Retinal pigment epithelial cell (primary cell): Measurements from ENCODE around the gene GDF7.

Experiments
- DNase-seq: peaks from one replicate; pipeline ENCODE4 v3.0.0-alpha.2; 2010; ENCODE audit warnings: low read depth
- H3K4me3 ChIP-seq: 2 replicates; pipeline ENCODE4 v1.5.1; 2011; ENCODE audit warnings: mild to moderate bottlenecking, low read length, control low read depth, moderate library complexity
- TF ChIP-seq, protein P1 (sequence below): conservative IDR thresholded peaks from 2 replicates; pipeline ENCODE4 v1.5.1; 2011; ENCODE audit warnings: low read depth, low read length, control low read depth, inconsistent platforms

The GDF7 gene

DNA sequence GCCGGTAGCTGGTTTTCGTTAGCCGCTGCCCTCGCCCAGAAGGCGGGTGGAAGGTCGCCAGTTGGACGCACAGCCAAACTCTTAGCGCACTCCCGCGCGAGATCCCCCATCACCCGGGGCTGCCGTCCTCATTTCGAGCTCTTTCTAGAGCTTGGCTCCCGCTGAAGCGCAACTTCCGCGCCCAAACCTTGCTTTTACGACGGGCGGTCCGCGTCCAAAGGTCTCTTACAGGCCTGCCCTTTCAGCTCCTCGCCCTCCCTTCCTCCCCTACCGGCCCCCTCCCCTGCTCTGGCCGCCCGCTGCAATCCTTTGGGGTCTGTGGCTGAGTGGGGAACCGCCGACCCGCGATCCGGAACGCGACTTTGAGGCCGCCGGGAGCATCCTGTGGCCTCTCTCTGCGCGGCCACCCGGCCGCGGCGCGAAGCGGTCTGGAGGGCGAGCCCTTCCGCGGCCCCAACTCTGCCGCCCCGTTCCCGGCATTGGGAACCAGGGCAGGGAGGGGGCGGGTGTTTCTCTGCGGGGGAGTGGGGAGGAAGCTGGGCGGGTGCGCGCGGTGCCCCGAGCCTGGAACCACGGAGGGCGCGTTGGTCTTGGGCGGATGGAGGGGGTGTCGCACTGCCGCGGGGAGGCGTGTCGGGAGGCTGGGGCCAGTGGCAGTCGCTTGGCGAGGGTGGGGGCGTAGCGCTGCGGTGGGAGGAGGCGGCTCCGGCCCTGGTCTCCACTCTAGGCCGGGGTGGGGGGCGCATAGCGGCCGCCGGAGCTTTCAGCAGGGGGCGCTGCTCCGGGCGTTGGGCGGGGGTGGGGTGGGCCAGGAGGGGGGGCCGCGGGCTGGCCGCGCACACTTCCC is at the start of gene GDF7:
GDF7 (plus strand) TSS at position 841 of the 847 bp plus-strand sequence. CDS start 96 bp downstream, outside the sequence.
- DNase-seq = no peak
- TF ChIP-seq, protein P1, sequence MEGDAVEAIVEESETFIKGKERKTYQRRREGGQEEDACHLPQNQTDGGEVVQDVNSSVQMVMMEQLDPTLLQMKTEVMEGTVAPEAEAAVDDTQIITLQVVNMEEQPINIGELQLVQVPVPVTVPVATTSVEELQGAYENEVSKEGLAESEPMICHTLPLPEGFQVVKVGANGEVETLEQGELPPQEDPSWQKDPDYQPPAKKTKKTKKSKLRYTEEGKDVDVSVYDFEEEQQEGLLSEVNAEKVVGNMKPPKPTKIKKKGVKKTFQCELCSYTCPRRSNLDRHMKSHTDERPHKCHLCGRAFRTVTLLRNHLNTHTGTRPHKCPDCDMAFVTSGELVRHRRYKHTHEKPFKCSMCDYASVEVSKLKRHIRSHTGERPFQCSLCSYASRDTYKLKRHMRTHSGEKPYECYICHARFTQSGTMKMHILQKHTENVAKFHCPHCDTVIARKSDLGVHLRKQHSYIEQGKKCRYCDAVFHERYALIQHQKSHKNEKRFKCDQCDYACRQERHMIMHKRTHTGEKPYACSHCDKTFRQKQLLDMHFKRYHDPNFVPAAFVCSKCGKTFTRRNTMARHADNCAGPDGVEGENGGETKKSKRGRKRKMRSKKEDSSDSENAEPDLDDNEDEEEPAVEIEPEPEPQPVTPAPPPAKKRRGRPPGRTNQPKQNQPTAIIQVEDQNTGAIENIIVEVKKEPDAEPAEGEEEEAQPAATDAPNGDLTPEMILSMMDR = peak; percentile 3
- H3K4me3 ChIP-seq = peak within 1 kb of the TSS; percentile 30

DNA sequence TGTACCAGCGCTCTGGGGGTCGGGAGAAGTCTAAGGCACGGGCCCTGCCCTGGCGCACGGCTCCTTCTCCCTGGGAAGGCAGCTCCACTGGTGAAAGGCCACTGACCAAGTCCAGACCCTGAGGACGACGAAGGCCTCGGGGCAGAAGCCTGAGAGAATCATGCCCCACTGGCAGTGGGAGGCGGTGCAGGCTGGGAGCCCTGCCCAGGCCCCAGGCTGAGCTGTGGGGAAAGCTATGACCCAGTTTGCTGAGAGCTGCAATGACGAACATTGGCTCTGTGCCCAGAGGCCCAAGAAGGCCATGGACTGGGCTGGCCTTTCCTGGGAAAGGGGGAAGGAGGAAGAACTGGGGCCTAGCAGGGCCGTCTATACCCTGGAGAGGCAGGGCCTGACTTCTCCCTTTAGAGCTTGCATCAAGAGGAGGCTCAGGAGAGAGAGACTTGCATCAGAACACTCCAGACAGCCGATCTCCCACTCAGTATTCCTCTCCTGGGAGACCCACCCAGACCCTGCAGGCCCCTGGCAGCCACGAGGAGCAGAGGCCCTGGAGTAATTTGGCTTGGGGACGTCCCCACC is 49.0 kb upstream of the GDF7 start:
- peak; percentile 99 for DNase-seq
- no peak overlapping the region for H3K4me3 ChIP-seq

DNA sequence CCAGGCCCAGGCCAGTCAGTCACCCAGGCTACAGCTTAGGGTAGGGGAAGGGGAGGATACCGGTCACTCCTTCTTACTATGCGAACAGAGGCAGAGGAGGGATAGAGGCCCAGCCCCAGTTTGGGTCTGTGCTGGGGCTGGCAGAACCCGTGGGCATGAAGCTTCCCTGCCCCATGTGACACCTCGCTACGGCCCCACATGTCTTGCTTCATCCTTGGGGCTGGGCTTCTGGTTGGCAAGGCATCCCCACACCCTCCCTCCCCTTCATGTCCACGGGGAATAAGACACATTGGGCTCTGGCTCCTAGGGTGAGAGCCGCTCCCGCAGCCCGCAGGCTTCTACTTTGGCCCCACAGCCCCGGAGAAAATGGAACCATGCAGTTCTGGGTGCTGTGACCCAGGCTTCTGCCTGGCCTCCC is 48.5 kb upstream of the GDF7 start:
- no peak overlapping the region for H3K4me3 ChIP-seq
- TF ChIP-seq, protein P1 = no peak

More for the DNA sequence above, 49.0 kb upstream of the GDF7 start:
- TF ChIP-seq, protein P1 = peak; percentile 44

DNA sequence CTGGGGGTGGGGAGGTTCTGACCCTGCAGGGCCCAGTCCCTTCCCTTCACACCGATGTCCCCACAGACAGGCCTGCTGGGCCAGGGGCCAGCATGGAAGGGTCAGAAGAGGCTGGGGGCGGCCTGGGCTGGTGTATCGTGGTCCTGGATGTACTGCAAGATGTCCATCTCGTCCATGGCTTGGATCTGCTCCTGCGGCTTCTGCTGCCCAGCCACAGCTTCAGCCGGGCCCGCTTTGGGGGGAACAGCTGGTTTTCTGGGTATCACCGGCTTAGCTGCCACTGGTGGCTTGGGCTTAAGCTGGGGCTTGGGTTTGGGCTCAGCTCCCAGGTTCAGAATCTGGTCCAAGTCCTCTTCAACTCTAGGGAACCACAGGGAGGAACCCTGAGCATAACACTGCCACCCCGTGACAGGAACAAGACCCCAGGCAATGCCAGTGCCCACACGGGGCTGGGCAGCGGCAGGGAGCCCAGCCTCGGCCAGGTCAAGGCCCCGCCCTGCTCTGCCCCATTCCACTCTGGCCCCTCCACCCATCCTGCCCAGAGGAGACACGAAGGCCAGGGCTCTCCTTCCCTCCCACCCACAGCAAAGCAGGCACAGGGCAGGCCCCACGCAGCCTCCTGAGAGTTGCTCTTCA is 47.9 kb upstream of the GDF7 start:
- H3K4me3 ChIP-seq = no peak overlapping the region
- TF ChIP-seq, protein P1 = no peak
- DNase-seq = no peak

More for the DNA sequence above, 48.5 kb upstream of the GDF7 start:
- no peak for DNase-seq

DNA sequence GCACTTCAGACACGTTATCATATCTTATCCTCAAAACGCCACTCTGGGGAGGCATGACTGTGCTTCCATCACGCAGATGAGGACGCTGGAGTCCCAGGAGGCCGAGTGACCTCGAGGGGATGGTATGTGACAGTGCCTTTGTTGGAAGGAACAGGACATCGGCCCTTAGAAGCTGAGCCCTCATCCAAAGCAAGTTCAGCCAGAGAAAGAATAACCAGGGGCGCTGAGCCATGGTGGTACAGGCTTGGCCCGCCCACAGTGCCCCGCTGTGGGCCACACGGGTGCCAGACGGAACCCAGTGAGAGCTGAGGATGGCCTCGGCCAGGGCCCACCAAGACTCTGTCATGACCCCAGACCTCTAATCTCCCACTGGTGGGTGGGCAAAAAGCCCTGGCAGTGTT is 47.3 kb upstream of the GDF7 start:
- TF ChIP-seq, protein P1 = no peak
- DNase-seq = no peak
- no peak overlapping the region for H3K4me3 ChIP-seq

DNA sequence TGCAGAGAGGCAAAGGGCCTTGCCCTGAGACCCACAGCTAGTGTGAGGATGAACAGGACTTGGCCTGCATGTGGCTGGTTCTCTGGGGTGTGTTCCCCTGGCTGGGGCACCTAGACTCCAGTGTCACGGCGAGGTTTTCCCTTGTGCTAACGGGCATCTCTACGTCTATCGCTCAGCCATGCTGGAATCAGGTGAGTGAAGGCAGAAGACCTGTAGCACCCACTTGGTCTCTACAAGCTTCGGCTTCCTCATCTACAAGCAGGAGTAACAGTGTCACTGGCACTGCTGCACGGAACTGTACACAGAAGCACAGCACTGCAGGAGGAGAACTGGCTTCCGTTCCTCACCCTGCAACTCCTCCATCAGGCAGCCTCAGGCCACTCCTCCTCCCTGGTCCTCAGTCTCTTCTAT is 46.7 kb upstream of the GDF7 start:
- TF ChIP-seq, protein P1 = no peak
- no peak for DNase-seq
- no peak overlapping the region for H3K4me3 ChIP-seq
